MM.1S (cell line): Measurements from ENCODE around the gene ARHGAP4.

Source experiments
- DNase-seq: peaks from one replicate; pipeline ENCODE4 v3.0.0-alpha.2; 2015
- H2AFZ ChIP-seq: fragments of 300-600 bp; sonication (generic); 2 replicates; pipeline ENCODE4 v1.6.0; 2016; ENCODE audit warnings: antibody characterized with exemption, low read length
- H3F3A ChIP-seq: fragments of 300-600 bp; sonication (generic); 2 replicates; pipeline ENCODE4 v1.6.1; 2016; ENCODE audit warnings: mild to moderate bottlenecking, antibody characterized with exemption, low read length, moderate library complexity, mixed read lengths; ENCODE audit not compliant: insufficient read depth
- H3K27ac ChIP-seq: fragments of 300-600 bp; sonication (generic); 2 replicates; pipeline ENCODE4 v1.5.1; 2016; ENCODE audit warnings: mild to moderate bottlenecking, low read length
- H3K27me3 ChIP-seq: fragments of 300-600 bp; sonication (generic); replicated peaks from 2 replicates; pipeline ENCODE4 v1.6.0; 2016; ENCODE audit warnings: low read length; ENCODE audit not compliant: insufficient read depth
- H3K36me3 ChIP-seq: fragments of 300-600 bp; sonication (generic); replicated peaks from 2 replicates; pipeline ENCODE4 v1.6.1; 2016; ENCODE audit warnings: mild to moderate bottlenecking, low read length, mixed read lengths; ENCODE audit not compliant: insufficient read depth
- H3K4me1 ChIP-seq: fragments of 300-600 bp; sonication (generic); 2 replicates; pipeline ENCODE4 v1.6.1; 2016; ENCODE audit warnings: low read length, mixed read lengths
- H3K4me2 ChIP-seq: fragments of 300-600 bp; sonication (generic); 2 replicates; pipeline ENCODE4 v1.6.0; 2016; ENCODE audit warnings: low read depth, low read length
- H3K4me3 ChIP-seq: fragments of 300-600 bp; sonication (generic); 2 replicates; pipeline ENCODE4 v1.5.1; 2016; ENCODE audit warnings: low read length, mixed read lengths
- H3K79me2 ChIP-seq: fragments of 300-600 bp; sonication (generic); 2 replicates; pipeline ENCODE4 v1.6.1; 2016; ENCODE audit warnings: mixed run types, low read length, mixed read lengths
- H3K9ac ChIP-seq: fragments of 300-600 bp; sonication (generic); 2 replicates; pipeline ENCODE4 v1.6.1; 2016; ENCODE audit warnings: low read length, mixed read lengths
- H3K9me2 ChIP-seq: fragments of 300-600 bp; sonication (generic); replicated peaks from 2 replicates; pipeline ENCODE4 v1.6.1; 2016; ENCODE audit warnings: mild to moderate bottlenecking, low read length, mixed read lengths; ENCODE audit not compliant: insufficient read depth
- H3K9me3 ChIP-seq: fragments of 300-600 bp; sonication (generic); replicated peaks from 2 replicates; pipeline ENCODE4 v1.6.1; 2016; ENCODE audit warnings: mild to moderate bottlenecking, low read length, mixed read lengths; ENCODE audit not compliant: insufficient read depth
- H4K20me1 ChIP-seq: fragments of 300-600 bp; sonication (generic); 2 replicates; pipeline ENCODE4 v1.6.1; 2016; ENCODE audit warnings: mild to moderate bottlenecking, low read length, moderate library complexity, mixed read lengths; ENCODE audit not compliant: insufficient read depth
- EZH2 ChIP-seq: fragments of 300-600 bp; sonication (generic); optimal IDR thresholded peaks from 2 replicates; pipeline ENCODE3; 2017; ENCODE audit warnings: low read depth, mild to moderate bottlenecking, antibody characterized with exemption, low read length, mixed read lengths
- EZH2phosphoT487 ChIP-seq: fragments of 300-600 bp; sonication (generic); IDR thresholded peaks from 2 replicates; pipeline ENCODE4 v1.6.1; 2018; ENCODE audit warnings: antibody characterized with exemption, low read length
- TF ChIP-seq, protein P1 (sequence below): fragments of 300-600 bp; sonication (generic); IDR thresholded peaks from 2 replicates; pipeline ENCODE4 v1.5.1; 2016; ENCODE audit warnings: antibody characterized with exemption, low read length, mixed read lengths

The ARHGAP4 gene

DNA sequence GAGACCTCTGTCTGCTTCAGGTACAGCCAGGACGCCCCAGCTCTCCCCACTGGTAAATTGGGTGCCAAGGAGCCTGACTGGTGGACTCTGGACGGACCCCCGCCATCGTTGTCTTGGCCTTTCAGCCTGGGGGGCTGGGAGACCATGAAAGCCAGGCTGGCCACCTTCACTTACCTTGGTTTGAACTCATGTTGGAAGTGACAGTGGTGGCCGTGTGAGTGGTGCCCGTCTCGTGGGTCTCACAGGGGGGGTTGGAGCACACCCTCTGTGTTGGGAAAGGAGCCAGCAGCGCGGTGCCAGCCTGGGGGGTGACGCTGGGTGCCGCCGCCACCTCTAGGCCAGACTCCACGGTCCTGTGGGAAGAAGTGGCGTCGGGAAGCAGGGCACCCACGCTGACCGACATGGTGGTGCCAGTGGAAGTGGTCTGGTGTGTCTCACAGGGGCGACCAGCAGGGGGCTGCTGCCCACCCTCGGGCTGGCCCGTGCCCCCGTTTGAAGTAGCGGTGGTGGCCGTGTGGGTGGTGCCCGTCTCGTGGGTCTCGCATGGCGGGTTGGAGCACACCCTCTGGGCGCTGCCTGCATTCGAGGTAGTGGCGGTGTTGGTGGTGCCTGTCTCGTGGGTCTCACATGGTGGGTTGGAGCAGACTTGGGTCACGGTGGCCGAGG, 28.0 kb upstream of the ARHGAP4 start:
- Histone ChIP-seq H3F3A (no peaks in the 10 kb centered on the region), H3K79me2 (peaks cover 14% of the 10 kb centered on the region; the same call in 1 of the 2 replicates), H3K4me1 (no peaks in the 10 kb centered on the region), H4K20me1 (no peaks in the 10 kb centered on the region), H3K27me3 (no peaks in the 10 kb centered on the region), H2AFZ (no peak overlapping the region), H3K4me3 (no peak overlapping the region), H3K9ac (no peak overlapping the region), H3K9me2 (no peaks in the 10 kb centered on the region), H3K9me3 (no peaks in the 10 kb centered on the region), H3K27ac (no peak overlapping the region), H3K4me2 (no peak overlapping the region), H3K36me3 (peaks cover 5% of the 10 kb centered on the region; the same call in 1 of the 2 replicates)
- TF ChIP-seq, protein P1, sequence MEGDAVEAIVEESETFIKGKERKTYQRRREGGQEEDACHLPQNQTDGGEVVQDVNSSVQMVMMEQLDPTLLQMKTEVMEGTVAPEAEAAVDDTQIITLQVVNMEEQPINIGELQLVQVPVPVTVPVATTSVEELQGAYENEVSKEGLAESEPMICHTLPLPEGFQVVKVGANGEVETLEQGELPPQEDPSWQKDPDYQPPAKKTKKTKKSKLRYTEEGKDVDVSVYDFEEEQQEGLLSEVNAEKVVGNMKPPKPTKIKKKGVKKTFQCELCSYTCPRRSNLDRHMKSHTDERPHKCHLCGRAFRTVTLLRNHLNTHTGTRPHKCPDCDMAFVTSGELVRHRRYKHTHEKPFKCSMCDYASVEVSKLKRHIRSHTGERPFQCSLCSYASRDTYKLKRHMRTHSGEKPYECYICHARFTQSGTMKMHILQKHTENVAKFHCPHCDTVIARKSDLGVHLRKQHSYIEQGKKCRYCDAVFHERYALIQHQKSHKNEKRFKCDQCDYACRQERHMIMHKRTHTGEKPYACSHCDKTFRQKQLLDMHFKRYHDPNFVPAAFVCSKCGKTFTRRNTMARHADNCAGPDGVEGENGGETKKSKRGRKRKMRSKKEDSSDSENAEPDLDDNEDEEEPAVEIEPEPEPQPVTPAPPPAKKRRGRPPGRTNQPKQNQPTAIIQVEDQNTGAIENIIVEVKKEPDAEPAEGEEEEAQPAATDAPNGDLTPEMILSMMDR = peak; percentile 8; the same call in 1 of the 2 replicates
- TF ChIP-seq EZH2phosphoT487 (no peak), EZH2 (no peak)
- no peak for DNase-seq

- no peak overlapping the region for H3K4me3 ChIP-seq
- H3F3A ChIP-seq = peaks cover 3% of the 10 kb centered on the region; the same call in 1 of the 2 replicates
- H3K9me3 ChIP-seq = no peaks in the 10 kb centered on the region
- H2AFZ ChIP-seq = no peak overlapping the region
- H3K79me2 ChIP-seq = peaks cover 14% of the 10 kb centered on the region; the same call in 1 of the 2 replicates
- H3K27me3 ChIP-seq = no peaks in the 10 kb centered on the region
- no peaks in the 10 kb centered on the region for H4K20me1 ChIP-seq
- TF ChIP-seq, protein P1 = peak; percentile 86
- TF ChIP-seq EZH2phosphoT487 = no peak
- H3K36me3 ChIP-seq = peaks cover 5% of the 10 kb centered on the region; the same call in 1 of the 2 replicates
- H3K27ac ChIP-seq = no peak overlapping the region
- H3K9ac ChIP-seq = no peak overlapping the region
- no peak overlapping the region for H3K4me2 ChIP-seq
- DNase-seq = peak; percentile 56
- no peaks in the 10 kb centered on the region for H3K4me1 ChIP-seq
- no peaks in the 10 kb centered on the region for H3K9me2 ChIP-seq
These were observed 27.3 kb upstream of the ARHGAP4 start for GRCh38 chrX:153953342-153953830.

DNA sequence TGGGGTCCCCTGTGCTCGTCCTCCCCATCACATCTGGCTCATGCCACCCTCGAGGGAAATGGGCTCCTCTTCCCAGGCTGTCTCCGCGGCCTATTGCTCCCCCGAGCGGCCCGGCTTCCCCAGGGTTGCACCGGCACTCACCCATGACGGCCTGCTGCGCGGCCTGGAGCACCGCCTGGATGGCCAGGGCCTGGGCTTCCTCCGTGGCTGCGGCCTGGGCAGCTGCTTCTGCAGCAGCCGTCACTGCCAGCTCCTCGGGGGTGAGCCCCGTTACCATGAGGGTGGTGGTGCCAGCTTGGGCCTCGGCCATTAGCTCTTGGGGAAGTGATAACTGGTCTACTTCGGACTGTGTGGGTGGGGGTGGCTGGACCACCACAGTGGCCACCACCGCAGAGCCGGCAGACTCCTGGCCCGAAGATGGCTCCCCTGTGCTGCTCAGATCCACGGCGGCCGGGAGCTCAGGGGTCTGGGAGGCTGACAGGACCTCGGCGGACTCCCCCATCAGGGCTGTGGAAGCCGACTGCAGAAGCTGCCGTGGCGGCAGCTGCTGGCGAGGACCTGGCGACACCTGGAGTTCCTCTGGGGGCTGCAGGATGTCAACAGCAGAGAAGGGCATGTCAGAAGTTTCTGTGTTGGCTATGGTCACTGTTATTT, 26.4 kb upstream of the ARHGAP4 start:
- Histone ChIP-seq H3K4me1 (no peaks in the 10 kb centered on the region), H3K27ac (no peak overlapping the region), H3K79me2 (peaks cover 14% of the 10 kb centered on the region; the same call in 1 of the 2 replicates), H3K9me2 (no peaks in the 10 kb centered on the region), H3K4me2 (no peak overlapping the region), H3K4me3 (no peak overlapping the region), H3K27me3 (no peaks in the 10 kb centered on the region), H2AFZ (no peak overlapping the region), H3K9ac (no peak overlapping the region), H3K9me3 (no peaks in the 10 kb centered on the region), H3K36me3 (peaks cover 5% of the 10 kb centered on the region; the same call in 1 of the 2 replicates), H4K20me1 (no peaks in the 10 kb centered on the region), H3F3A (peaks cover 3% of the 10 kb centered on the region; the same call in 1 of the 2 replicates)
- no peak for DNase-seq
- TF ChIP-seq, protein P1 = no peak
- TF ChIP-seq EZH2 = no peak
